B cell (primary cell): ENCODE measurements around the gene EEF2KMT. TPM values are rescaled to one million over a fixed set of nuclear protein-coding genes. Genes with fewer than 3 reads are reported as not detected.

ENCODE experiments used
- ATAC-seq: fragments of 200-7000 bp; cut with Tn5 transposase; one replicate; pipeline ENCODE4 v1.10.0; 2021; ENCODE audit warnings: low read depth, mild to moderate bottlenecking, moderate number of reproducible peaks, moderate library complexity
- CTCF ChIA-PET: fragments of 350-600 bp; sonication (Branson Sonifier 250); formaldehyde crosslinking; loops from one replicate; lab custom pipeline; 2021; ENCODE audit warnings: antibody characterized with exemption, inconsistent platforms; lab: Charles Lee
- POLR2A ChIA-PET: fragments of 350-600 bp; sonication (Branson Sonifier 250); formaldehyde crosslinking; loops from one replicate; lab custom pipeline; 2021; ENCODE audit warnings: antibody characterized with exemption; lab: Charles Lee
- DNase-seq: peaks from one replicate; pipeline ENCODE4 v3.0.0; 2013
- H2AFZ ChIP-seq: 2 replicates; pipeline ENCODE4 v1.6.1; 2012; ENCODE audit warnings: mild to moderate bottlenecking, low read depth, low read length; ENCODE audit not compliant: insufficient read depth, poor library complexity, severe bottlenecking
- H3K27ac ChIP-seq, 2 donors: 1 replicate in 1 of 2; 2 replicates in 1 of 2; pipeline ENCODE4 v1.5.1; 2012 to 2013; ENCODE audit warnings: low read length in 2 of 2, mild to moderate bottlenecking in 2 of 2, moderate library complexity in 1 of 2
- H3K27me3 ChIP-seq, 4 experiments: fragments of 200-600 bp in 1 of 4; sonication (generic) in 1 of 4; replicated peaks in 1 of 4; 1 replicate in 2 of 4; 2 replicates in 2 of 4; pipeline versions ENCODE4 v1.6.1 to v1.7.0; 2013 to 2016; ENCODE audit warnings: low read length in 3 of 4, mild to moderate bottlenecking in 2 of 4, mixed read lengths in 1 of 4, moderate library complexity in 1 of 4; ENCODE audit not compliant: insufficient read depth in 4 of 4, control insufficient read depth in 3 of 4; ENCODE audit errors: control extremely low read depth in 1 of 4
- H3K36me3 ChIP-seq, 2 experiments: replicated peaks in 1 of 2; 1 replicate in 1 of 2; 2 replicates in 1 of 2; pipeline versions ENCODE4 v1.6.1 to v1.7.1; 2013; ENCODE audit warnings: low read length in 1 of 2; ENCODE audit not compliant: insufficient read depth in 2 of 2, control insufficient read depth in 1 of 2; ENCODE audit errors: control extremely low read depth in 1 of 2, extremely low read depth in 1 of 2
- H3K4me1 ChIP-seq, 2 donors: fragments of 200-600 bp in 1 of 2; sonication (generic) in 1 of 2; 1 replicate in 1 of 2; 2 replicates in 1 of 2; pipeline versions ENCODE4 v1.5.1 to v1.6.1; 2013 to 2017; ENCODE audit warnings: low read length in 2 of 2; ENCODE audit not compliant: control insufficient read depth in 2 of 2, insufficient read depth in 2 of 2
- H3K4me2 ChIP-seq: replicated peaks from 2 replicates; pipeline ENCODE3; 2012; ENCODE audit warnings: mild to moderate bottlenecking, low read depth, low read length; ENCODE audit not compliant: poor library complexity, severe bottlenecking
- H3K4me3 ChIP-seq, 5 experiments: fragments of 200-600 bp in 1 of 5; sonication (generic) in 1 of 5; 1 replicate in 3 of 5; 2 replicates in 2 of 5; pipeline versions ENCODE4 v1.5.1 to v1.7.0; 2011 to 2016; ENCODE audit warnings: low read length in 4 of 5, mild to moderate bottlenecking in 4 of 5, low read depth in 2 of 5, control low read depth in 1 of 5, moderate library complexity in 1 of 5; ENCODE audit not compliant: insufficient read depth in 1 of 5; ENCODE audit errors: control extremely low read depth in 1 of 5, extremely low read depth in 1 of 5
- H3K79me2 ChIP-seq: fragments of 200-600 bp; sonication (generic); one replicate; pipeline ENCODE4 v1.6.0; 2016; ENCODE audit warnings: low read length; ENCODE audit not compliant: control insufficient read depth, insufficient read depth
- H3K9ac ChIP-seq: fragments of 200-600 bp; sonication (generic); 2 replicates; pipeline ENCODE4 v1.6.1; 2017; ENCODE audit warnings: mild to moderate bottlenecking, low read length, moderate library complexity
- H3K9me3 ChIP-seq, 3 donors: one replicate each; pipeline versions ENCODE4 v1.6.1 to v1.7.1; 2013; ENCODE audit warnings: low read length in 2 of 3; ENCODE audit not compliant: control insufficient read depth in 2 of 3, insufficient read depth in 1 of 3; ENCODE audit errors: control extremely low read depth in 1 of 3
- H4K20me1 ChIP-seq: 2 replicates; pipeline ENCODE4 v1.6.0; 2012; ENCODE audit warnings: mild to moderate bottlenecking, low read length; ENCODE audit not compliant: insufficient read depth, control insufficient read depth, poor library complexity, severe bottlenecking
- H3K27ac Mint-ChIP-seq: one replicate; pipeline ENCODE4 v1.8.0; 2021; ENCODE audit warnings: mixed read lengths
- H3K27me3 Mint-ChIP-seq: one replicate; pipeline ENCODE4 v1.8.0; 2021; ENCODE audit warnings: mixed read lengths
- H3K4me1 Mint-ChIP-seq: one replicate; pipeline ENCODE4 v1.8.0; 2021; ENCODE audit warnings: mixed read lengths
- H3K4me3 Mint-ChIP-seq: one replicate; pipeline ENCODE4 v1.8.0; 2021; ENCODE audit warnings: mixed read lengths
- H3K9me3 Mint-ChIP-seq: one replicate; pipeline ENCODE4 v1.8.0; 2022; ENCODE audit warnings: mixed read lengths; ENCODE audit not compliant: insufficient read depth
- CTCF ChIP-seq: fragments of 200-600 bp; IDR thresholded peaks from one replicate; pipeline ENCODE4 v1.8.0; 2022; ENCODE audit warnings: antibody characterized with exemption, mild to moderate bottlenecking
- EZH2 ChIP-seq: IDR thresholded peaks from 2 replicates; pipeline ENCODE4 v1.6.1; 2012; ENCODE audit warnings: borderline replicate concordance, low read depth, mild to moderate bottlenecking, moderate library complexity, low read length; ENCODE audit not compliant: insufficient read depth, poor library complexity, severe bottlenecking
- WGBS: methylation state at CpG from one replicate; pipeline ENCODE4 v1.1.5; 2013; ENCODE audit warnings: missing lambda C conversion rate; ENCODE audit not compliant: insufficient coverage; 5-methylcytosine and 5-hydroxymethylcytosine counted together
- intact Hi-C: fragments of 100-400 bp; cut with micrococcal nuclease; formaldehyde crosslinking; loops from one replicate; pipeline ENCODE4 v1.10.0; 2022
- polyA plus RNA-seq: library from polyadenylated mRNA; depleted of rRNA; stranded (reverse); fragments of >200 nt; gene quantifications from 2 replicates; pipeline ENCODE4 v1.2.3, GENCODE V29; 2012
- total RNA-seq, 2 donors: library from RNA; stranded (reverse); fragments of 120-200 nt in 1 of 2; gene quantifications; 1 replicate in 1 of 2; 2 replicates in 1 of 2; pipeline versions ENCODE4 v1.2.3 to v1.2.4, GENCODE V29; 2013 to 2022

EEF2KMT gene
- total and polyA plus RNA-seq, 2 donors (not counting 1 experiment from before 2014, with no cell fraction given), result 7.8 to 8.0 TPM

DNA sequence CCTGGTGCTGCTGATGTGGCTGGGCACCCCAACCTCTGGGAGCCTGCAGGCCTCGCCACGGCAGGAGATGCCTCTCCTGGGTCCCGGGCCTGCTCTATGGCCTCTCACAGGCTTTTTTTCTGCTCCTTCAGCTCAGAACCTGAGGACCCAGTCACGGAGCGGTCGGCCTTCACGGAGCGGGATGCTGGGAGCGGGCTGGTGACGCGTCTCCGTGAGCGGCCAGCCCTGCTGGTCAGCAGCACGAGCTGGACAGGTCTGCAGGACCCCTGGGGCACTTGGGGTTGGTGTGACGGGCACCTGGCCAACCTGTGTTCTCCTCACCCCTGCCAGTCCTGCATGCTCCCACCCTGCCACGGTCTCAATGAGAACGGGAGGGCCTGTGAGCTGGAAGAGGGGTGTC is 19.0 kb downstream of the EEF2KMT start:
- no peaks in the 10 kb centered on the region for H3K4me1 ChIP-seq
- ChIA-PET CTCF (no interaction called here), POLR2A (no interaction called here)
- H3K4me3 Mint-ChIP-seq, result no peak overlapping the region
- peaks cover 6% of the 10 kb centered on the region for H3K79me2 ChIP-seq
- no peaks in the 10 kb centered on the region for H3K27me3 Mint-ChIP-seq
- H3K9me3 ChIP-seq, result no peaks in the 10 kb centered on the region
- no peak overlapping the region for H3K4me2 ChIP-seq
- peaks cover 5% of the 10 kb centered on the region for H4K20me1 ChIP-seq
- no peak overlapping the region for H3K4me3 ChIP-seq
- intact Hi-C loops, result no loop called here
- ATAC-seq (no peak), DNase-seq (no peak)
- H3K9ac ChIP-seq, result no peak overlapping the region
- TF ChIP-seq CTCF (no peak), EZH2 (no peak)
- H3K4me1 Mint-ChIP-seq, result peaks cover 2% of the 10 kb centered on the region
- H3K27ac Mint-ChIP-seq, result no peak overlapping the region
- H2AFZ ChIP-seq, result no peak overlapping the region
- H3K27me3 ChIP-seq, result no peaks in the 10 kb centered on the region
- no peak overlapping the region for H3K27ac ChIP-seq
- H3K36me3 ChIP-seq, result peaks cover 0 to 42% of the 10 kb centered on the region in 2 experiments
- 97% methylated on average over 9 of the region's 17 CpGs for WGBS
- no peaks in the 10 kb centered on the region for H3K9me3 Mint-ChIP-seq

GRCh38 chr16:5077304-5077703 is 20.3 kb downstream of the EEF2KMT start:
- Histone ChIP-seq H3K4me3 (no peak overlapping the region), H3K4me1 (peaks cover 5 to 8% of the 10 kb centered on the region in 2 donors), H3K9ac (no peak overlapping the region), H3K27ac (no peak overlapping the region), H2AFZ (no peak overlapping the region), H3K79me2 (peaks cover 12% of the 10 kb centered on the region), H3K27me3 (no peaks in the 10 kb centered on the region), H3K36me3 (peaks cover 0 to 35% of the 10 kb centered on the region in 2 experiments), H3K4me2 (no peak overlapping the region), H3K9me3 (no peaks in the 10 kb centered on the region), H4K20me1 (peaks cover 5% of the 10 kb centered on the region)
- CTCF ChIA-PET, result interaction anchor here (0.7 kb wide), 1 partner anchor 10 kb away, joined by 3 read pairs; no protein-coding TSS in a partner anchor
- Mint-ChIP-seq H3K4me3 (no peak overlapping the region), H3K9me3 (no peaks in the 10 kb centered on the region), H3K4me1 (peaks cover 13% of the 10 kb centered on the region), H3K27ac (no peak overlapping the region), H3K27me3 (no peaks in the 10 kb centered on the region)
- POLR2A ChIA-PET, result no interaction called here
- no peak for ATAC-seq
- WGBS, result 97% methylated on average over 13 of the region's 13 CpGs
- DNase-seq, result no peak
- TF ChIP-seq EZH2 (no peak), CTCF (no peak)
- intact Hi-C loops, result no loop called here
